T-cell (primary cell): ENCODE data around the gene DNASE1L1. TPM values are rescaled to one million over a fixed set of nuclear protein-coding genes. Genes with fewer than 3 reads are reported as not detected.

ENCODE experiments used
- ATAC-seq, 4 experiments: fragments of 200-7000 bp in 3 of 4; fragments of 150-1000 bp in 1 of 4; cut with Tn5 transposase; replicated peaks in 1 of 4; 1 replicate in 3 of 4; 2 replicates in 1 of 4; pipeline ENCODE4 v1.10.0; 2021; ENCODE audit warnings: moderate library complexity in 3 of 4, mild to moderate bottlenecking in 2 of 4, moderate number of reproducible peaks in 1 of 4
- CTCF ChIA-PET, 2 donors: fragments of 300-600 bp; sonication (Branson Sonifier 250); formaldehyde crosslinking; loops; one replicate each; lab custom pipeline; 2022; ENCODE audit warnings: antibody characterized with exemption in 2 of 2; lab: Charles Lee
- POLR2A ChIA-PET, 2 donors: fragments of 300-600 bp; sonication (Branson Sonifier 250); formaldehyde crosslinking; loops; one replicate each; lab custom pipeline; 2022; ENCODE audit warnings: antibody characterized with exemption in 2 of 2; lab: Charles Lee
- DNase-seq, 35 experiments: peaks; one replicate each; pipeline versions ENCODE4 v3.0.0 to v3.0.0-alpha.2; 2013 to 2023
- H3K27ac ChIP-seq: one replicate; pipeline ENCODE4 v1.5.1; 2013; ENCODE audit warnings: low read length
- H3K27me3 ChIP-seq, 2 experiments: replicated peaks in 1 of 2; 1 replicate in 1 of 2; 2 replicates in 1 of 2; pipeline versions ENCODE4 v1.6.1 to v1.7.0; 2013; ENCODE audit warnings: low read length in 1 of 2, mixed read lengths in 1 of 2; ENCODE audit not compliant: control insufficient read depth in 2 of 2, insufficient read depth in 2 of 2; ENCODE audit errors: extremely low read depth in 1 of 2
- H3K36me3 ChIP-seq, 2 donors: 1 replicate in 1 of 2; 2 replicates in 1 of 2; pipeline versions ENCODE4 v1.6.1 to v1.7.0; 2013; ENCODE audit warnings: low read length in 1 of 2; ENCODE audit not compliant: control insufficient read depth in 2 of 2, insufficient read depth in 1 of 2; ENCODE audit errors: extremely low read depth in 1 of 2
- H3K4me1 ChIP-seq, 2 experiments: 1 replicate in 1 of 2; 2 replicates in 1 of 2; pipeline versions ENCODE4 v1.6.1 to v1.7.0; 2013; ENCODE audit warnings: low read length in 2 of 2, mixed read lengths in 1 of 2; ENCODE audit not compliant: insufficient read depth in 2 of 2, control insufficient read depth in 1 of 2; ENCODE audit errors: extremely low read depth in 1 of 2
- H3K4me3 ChIP-seq, 2 donors: 1 replicate in 1 of 2; 2 replicates in 1 of 2; pipeline versions ENCODE4 v1.5.1 to v1.7.0; 2013; ENCODE audit warnings: mild to moderate bottlenecking in 2 of 2, low read length in 1 of 2, moderate library complexity in 1 of 2; ENCODE audit not compliant: control insufficient read depth in 1 of 2; ENCODE audit errors: extremely low read depth in 1 of 2
- H3K9me3 ChIP-seq: 2 replicates; pipeline ENCODE4 v1.7.0; 2013
- H3K27ac Mint-ChIP-seq, 2 donors: one replicate each; pipeline ENCODE4 v1.8.0; 2020 to 2021; ENCODE audit warnings: mild to moderate bottlenecking in 2 of 2, mixed read lengths in 2 of 2
- H3K27me3 Mint-ChIP-seq, 2 donors: one replicate each; pipeline ENCODE4 v1.8.0; 2021 to 2022; ENCODE audit warnings: mixed read lengths in 2 of 2
- H3K36me3 Mint-ChIP-seq: one replicate; pipeline ENCODE4 v1.8.0; 2021; ENCODE audit warnings: mixed read lengths
- H3K4me1 Mint-ChIP-seq, 3 donors: one replicate each; pipeline ENCODE4 v1.8.0; 2020 to 2022; ENCODE audit warnings: mixed read lengths in 3 of 3, mild to moderate bottlenecking in 1 of 3
- H3K4me3 Mint-ChIP-seq, 3 donors: one replicate each; pipeline ENCODE4 v1.8.0; 2020 to 2022; ENCODE audit warnings: mild to moderate bottlenecking in 3 of 3, mixed read lengths in 3 of 3, moderate library complexity in 3 of 3
- H3K9me3 Mint-ChIP-seq, 3 donors: one replicate each; pipeline ENCODE4 v1.8.0; 2020 to 2022; ENCODE audit warnings: mixed read lengths in 3 of 3
- WGBS: methylation state at CpG from one replicate; pipeline ENCODE4 v1.1.5; 2013; ENCODE audit warnings: missing lambda C conversion rate; ENCODE audit not compliant: insufficient coverage; 5-methylcytosine and 5-hydroxymethylcytosine counted together
- total RNA-seq, 35 experiments: library from RNA in 6 of 35; stranded (reverse) in 6 of 35; fragments of 120-200 nt in 1 of 35; gene quantifications; one replicate each; pipeline versions ENCODE4 v1.2.1 to v1.2.4 and lab custom pipeline; 2013 to 2026

Gene DNASE1L1
- total RNA-seq, 5 donors from 2014 or later (not counting 1 experiment from before 2014, with no cell fraction given) = 22.6 to 31.3 (median 25.5) TPM

- WGBS = 100% methylated on average over 1 of the region's 13 CpGs
- Mint-ChIP-seq H3K27me3 (no peaks in the 10 kb centered on the region), H3K36me3 (peaks cover 8% of the 10 kb centered on the region), H3K27ac (no peak overlapping the region), H3K4me1 (peaks cover 19 to 77% (median 42%) of the 10 kb centered on the region in 3 donors), H3K9me3 (no peaks in the 10 kb centered on the region), H3K4me3 (no peak overlapping the region)
- ChIA-PET POLR2A (no interaction called here), CTCF (no interaction called here)
- no peak overlapping the region for H3K27ac ChIP-seq
- H3K27me3 ChIP-seq = no peaks in the 10 kb centered on the region
- peaks cover 12 to 95% of the 10 kb centered on the region in 2 donors for H3K36me3 ChIP-seq
- no peak for ATAC-seq
- H3K4me1 ChIP-seq = peaks cover 4 to 100% of the 10 kb centered on the region in 2 experiments
- no peaks in the 10 kb centered on the region for H3K9me3 ChIP-seq
- no peak for DNase-seq
- no peak overlapping the region for H3K4me3 ChIP-seq
These were observed 54.5 kb downstream of the DNASE1L1 start for GRCh38 chrX:154354516-154354915.

- 100% methylated on average over 1 of the region's 14 CpGs for WGBS
- ATAC-seq (no peak), DNase-seq (no peak)
- H3K4me3 ChIP-seq = no peak overlapping the region
- H3K27me3 ChIP-seq = no peaks in the 10 kb centered on the region
- Mint-ChIP-seq H3K4me1 (peaks cover 19 to 81% (median 44%) of the 10 kb centered on the region in 3 donors), H3K4me3 (peak overlapping the region in 1 of 3 donors; percentile 19), H3K27me3 (no peaks in the 10 kb centered on the region), H3K36me3 (peaks cover 8% of the 10 kb centered on the region), H3K27ac (peak overlapping the region; percentile 19 to 55), H3K9me3 (no peaks in the 10 kb centered on the region)
- POLR2A ChIA-PET = no interaction called here
- no peaks in the 10 kb centered on the region for H3K9me3 ChIP-seq
- CTCF ChIA-PET = no interaction called here
- no peak overlapping the region for H3K27ac ChIP-seq
- peaks cover 4 to 100% of the 10 kb centered on the region in 2 experiments for H3K4me1 ChIP-seq
- H3K36me3 ChIP-seq = peaks cover 8 to 95% of the 10 kb centered on the region in 2 donors
These were observed 55.0 kb downstream of the DNASE1L1 start for GRCh38 chrX:154354013-154354412.

- no peak overlapping the region for H3K4me3 ChIP-seq
- H3K9me3 ChIP-seq = no peaks in the 10 kb centered on the region
- Mint-ChIP-seq H3K27me3 (no peaks in the 10 kb centered on the region), H3K36me3 (peaks cover 4% of the 10 kb centered on the region), H3K4me3 (peak overlapping the region in 1 of 3 donors; percentile 19), H3K4me1 (peaks cover 21 to 78% (median 45%) of the 10 kb centered on the region in 3 donors), H3K27ac (peak overlapping the region; percentile 55), H3K9me3 (no peaks in the 10 kb centered on the region)
- 91% methylated on average over 13 of the region's 24 CpGs for WGBS
- POLR2A ChIA-PET = no interaction called here
- H3K4me1 ChIP-seq = peaks cover 4 to 100% of the 10 kb centered on the region in 2 experiments
- peak overlapping the region; percentile 38 for H3K27ac ChIP-seq
- peaks cover 2 to 95% of the 10 kb centered on the region in 2 donors for H3K36me3 ChIP-seq
- DNase-seq = no peak
- H3K27me3 ChIP-seq = no peaks in the 10 kb centered on the region
- CTCF ChIA-PET = no interaction called here
- ATAC-seq = no peak
These were observed 55.7 kb downstream of the DNASE1L1 start for GRCh38 chrX:154353172-154353843.

- Histone ChIP-seq H3K9me3 (no peaks in the 10 kb centered on the region), H3K4me3 (no peak overlapping the region), H3K36me3 (peaks cover 2 to 90% of the 10 kb centered on the region in 2 donors), H3K27me3 (no peaks in the 10 kb centered on the region), H3K4me1 (peaks cover 4 to 99% of the 10 kb centered on the region in 2 experiments), H3K27ac (peak overlapping the region; percentile 75)
- CTCF ChIA-PET = no interaction called here
- no peak for DNase-seq
- peaks cover 4% of the 10 kb centered on the region for H3K36me3 Mint-ChIP-seq
- ATAC-seq = no peak
- peak overlapping the region; percentile 73 to 92 for H3K27ac Mint-ChIP-seq
- no peaks in the 10 kb centered on the region for H3K9me3 Mint-ChIP-seq
- H3K4me3 Mint-ChIP-seq = peak overlapping the region in 1 of 3 donors; percentile 64
- no CpG with 5 or more reads among the region's 13 CpGs for WGBS
- H3K27me3 Mint-ChIP-seq = no peaks in the 10 kb centered on the region
- POLR2A ChIA-PET = no interaction called here
- H3K4me1 Mint-ChIP-seq = peaks cover 27 to 78% (median 48%) of the 10 kb centered on the region in 3 donors
These were observed 56.6 kb downstream of the DNASE1L1 start for GRCh38 chrX:154352466-154352865.

GRCh38 chrX:154352012-154352401, 57.0 kb downstream of the DNASE1L1 start:
- Histone ChIP-seq H3K4me1 (peaks cover 4 to 99% of the 10 kb centered on the region in 2 experiments), H3K9me3 (no peaks in the 10 kb centered on the region), H3K4me3 (no peak overlapping the region), H3K27ac (peak overlapping the region; percentile 75), H3K27me3 (no peaks in the 10 kb centered on the region), H3K36me3 (peaks cover 2 to 85% of the 10 kb centered on the region in 2 donors)
- Mint-ChIP-seq H3K27ac (peak overlapping the region; percentile 73 to 92), H3K4me1 (peaks cover 32 to 80% (median 51%) of the 10 kb centered on the region in 3 donors), H3K27me3 (no peaks in the 10 kb centered on the region), H3K36me3 (peaks cover 4% of the 10 kb centered on the region), H3K4me3 (peak overlapping the region in 1 of 3 donors; percentile 64), H3K9me3 (no peaks in the 10 kb centered on the region)
- 61% methylated on average over 3 of the region's 14 CpGs for WGBS
- DNase-seq (no peak), ATAC-seq (no peak)
- ChIA-PET POLR2A (no interaction called here), CTCF (no interaction called here)
